Renal cortical epithelial cell (primary cell): ENCODE results near the gene CAMK2D. TPM values are rescaled to one million over a fixed set of nuclear protein-coding genes. Genes with fewer than 3 reads are reported as not detected.
A peak's percentile ranks its signal among the peaks of the same experiment; 100 is the strongest.

Experiments
- DNase-seq: peaks from one replicate; pipeline ENCODE4 v3.0.0-alpha.2; 2011; ENCODE audit warnings: low read depth
- total RNA-seq: library from RNA; depleted of rRNA; stranded (reverse); fragments of >200 nt; gene quantifications from 2 replicates; pipeline ENCODE4 v1.2.3, GENCODE V29; 2014

Gene CAMK2D
- total RNA-seq, 1 donor from 2014 or later: 50.1 TPM

DNA sequence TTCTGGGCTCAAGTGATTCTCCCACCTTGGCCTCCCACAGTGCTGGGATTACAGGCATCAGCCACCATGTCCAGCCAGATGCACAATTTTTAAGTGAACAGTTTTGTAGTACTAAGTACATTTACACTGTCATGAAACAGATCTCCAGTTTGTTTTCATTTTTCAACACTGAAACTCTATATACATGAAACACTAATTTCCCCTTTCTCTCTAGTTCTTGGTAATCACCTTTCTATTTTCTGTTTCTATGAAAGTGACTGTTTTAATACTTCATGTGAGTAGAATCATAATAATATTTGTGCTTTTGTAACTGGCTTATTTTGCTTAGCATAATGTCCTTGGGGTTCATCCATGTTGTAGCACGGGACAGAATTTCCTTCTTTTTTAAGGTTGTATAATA is 237.4 kb downstream of the CAMK2D start:
- no peak for DNase-seq

DNA sequence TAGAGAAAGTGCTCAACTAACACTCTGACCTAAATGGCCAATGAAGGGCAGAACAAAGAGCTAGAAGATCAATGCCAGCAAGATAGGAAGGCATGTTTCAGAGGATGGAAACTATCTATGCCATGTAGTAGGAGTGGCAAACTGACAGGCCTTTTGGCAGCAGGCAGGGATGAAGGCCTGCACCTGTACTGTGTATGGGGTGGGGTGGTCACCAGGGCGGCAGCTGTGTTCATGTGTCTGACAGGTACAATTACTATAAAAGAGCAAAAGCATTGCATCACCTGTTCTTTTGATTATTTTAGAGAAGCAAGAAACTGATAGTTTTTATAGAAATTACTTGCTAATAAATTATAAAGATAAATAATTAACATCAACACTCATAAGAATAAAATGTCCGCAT is 239.1 kb downstream of the CAMK2D start:
- no peak for DNase-seq

DNA sequence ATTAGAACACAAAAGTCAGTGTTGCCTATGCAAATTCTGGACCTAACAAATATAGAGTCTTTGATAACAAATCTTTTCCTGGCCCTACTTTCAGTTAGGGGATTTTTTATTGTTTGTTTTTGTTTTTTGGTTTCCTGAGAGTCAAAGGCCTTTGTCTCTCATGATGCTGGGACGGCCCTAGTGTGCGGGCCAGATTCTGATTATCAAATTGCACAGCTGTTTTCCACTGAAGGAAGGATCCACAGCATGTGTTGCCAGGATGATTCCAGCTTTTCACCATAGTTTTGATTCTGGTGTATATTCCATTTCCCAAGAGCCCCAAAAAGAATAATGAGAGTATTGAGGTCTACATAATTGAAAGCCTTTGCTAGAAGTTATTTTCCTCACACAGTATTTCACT is 248.2 kb downstream of the CAMK2D start:
- DNase-seq: no peak

DNA sequence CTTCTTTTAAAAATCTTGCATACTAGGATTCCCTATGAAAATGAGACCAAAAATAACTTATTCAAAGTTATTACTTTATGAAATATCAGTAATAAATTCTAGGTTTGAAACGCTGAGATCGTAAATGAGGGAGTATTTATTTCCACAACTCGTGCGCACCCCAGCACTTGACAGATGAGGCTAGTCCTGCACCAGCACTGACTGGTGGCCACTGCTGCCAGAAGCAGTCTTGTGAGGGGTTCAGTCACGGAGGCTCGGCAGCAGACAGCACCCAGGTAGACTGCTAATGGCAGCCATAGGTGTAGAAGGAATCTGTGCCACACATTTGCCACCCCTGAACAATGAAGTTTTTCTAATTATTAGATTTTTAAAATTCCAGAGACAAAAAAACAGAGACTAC is 248.7 kb downstream of the CAMK2D start:
- DNase-seq: no peak

DNA sequence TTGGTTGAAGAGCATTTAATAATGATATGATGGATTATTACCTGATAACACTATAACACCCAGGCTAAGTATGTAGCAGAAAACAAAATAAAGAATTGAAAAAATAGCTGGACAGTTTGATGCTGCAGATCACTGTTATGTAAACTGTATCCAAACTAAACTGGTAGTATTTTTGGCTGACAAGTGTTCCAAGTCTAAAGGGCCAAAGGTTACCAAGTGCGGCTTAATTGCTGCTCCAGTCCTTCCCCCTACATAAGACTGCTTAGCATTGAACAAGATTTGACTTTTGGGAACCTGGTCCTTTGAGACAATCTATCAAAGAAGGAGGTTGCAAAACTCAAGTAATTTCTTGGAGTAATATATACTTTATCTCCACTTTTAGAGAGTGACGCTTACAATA is 249.6 kb downstream of the CAMK2D start:
- DNase-seq: no peak

DNA sequence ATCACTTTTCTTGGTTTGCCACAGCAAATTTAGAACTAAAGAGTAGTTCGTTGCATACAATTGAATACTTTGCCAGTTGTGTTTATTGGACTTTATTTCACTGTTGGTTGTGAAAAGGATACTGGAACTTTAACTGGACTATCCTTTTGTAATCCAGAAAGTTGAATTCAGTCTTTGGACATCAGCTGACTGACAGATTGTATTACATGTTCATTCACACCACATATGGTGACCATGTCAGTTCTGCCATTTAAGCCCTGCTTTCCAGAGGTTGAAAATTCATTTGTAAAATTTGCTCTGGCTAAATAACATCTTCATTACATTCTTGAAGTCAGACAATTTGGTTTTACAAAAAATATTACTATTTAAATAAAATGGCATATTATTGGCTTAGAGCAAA is 251.7 kb downstream of the CAMK2D start:
- no peak for DNase-seq

DNA sequence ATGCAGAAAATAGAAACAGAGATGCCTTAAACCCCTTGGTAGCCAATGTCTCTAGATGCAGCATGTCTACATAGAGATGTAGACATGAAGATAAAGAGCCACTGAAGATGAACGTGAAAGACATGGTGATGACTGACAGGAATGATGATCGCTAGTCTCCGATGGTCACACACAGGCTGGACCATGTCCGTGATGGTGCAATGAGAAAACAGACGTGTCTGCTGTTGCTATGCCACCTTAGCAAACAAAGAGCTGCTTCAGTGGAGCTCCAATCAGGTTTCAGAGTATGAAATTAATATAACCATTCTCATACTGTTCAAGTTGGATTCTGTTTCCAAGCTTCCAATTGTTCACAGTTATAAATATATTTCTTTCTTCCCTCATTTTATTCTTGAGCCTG is 256.5 kb downstream of the CAMK2D start:
- DNase-seq: no peak

DNA sequence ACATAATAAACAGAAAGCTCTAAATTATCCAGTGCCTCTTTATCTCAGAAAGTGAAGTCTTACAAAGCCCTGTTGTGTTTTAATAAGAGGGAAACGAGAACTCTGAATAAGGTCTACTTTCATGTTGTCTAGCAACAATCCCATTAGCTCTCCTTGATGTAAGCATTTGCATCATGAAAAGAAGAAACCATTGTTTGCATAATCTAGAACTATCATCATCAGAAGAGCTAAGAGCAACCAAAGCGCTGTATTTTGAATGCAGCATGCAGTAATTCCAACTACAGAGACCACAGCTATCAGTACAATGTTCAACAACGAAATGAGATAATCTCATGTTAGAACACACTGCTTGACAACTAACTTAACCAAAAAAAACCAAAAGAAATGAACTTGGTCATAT is 257.1 kb downstream of the CAMK2D start:
- no peak for DNase-seq

DNA sequence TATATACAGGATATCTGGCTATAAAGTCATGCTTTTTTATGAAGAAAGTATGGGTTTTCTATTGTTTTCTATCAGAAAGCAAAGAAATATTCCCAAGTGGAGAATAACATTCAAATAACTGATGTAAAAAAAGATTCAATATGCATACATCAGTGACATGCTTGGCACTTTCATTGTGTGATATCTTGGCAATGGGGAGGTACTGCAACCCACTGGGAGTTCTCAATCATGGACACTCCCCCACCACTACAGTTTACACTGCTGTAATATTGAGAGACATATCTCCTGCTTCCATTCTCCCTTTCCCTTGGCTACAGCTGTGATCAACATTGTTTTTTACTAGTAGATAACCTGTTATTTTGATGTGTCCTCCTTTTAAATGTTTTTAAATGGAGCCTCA is 257.8 kb downstream of the CAMK2D start:
- no peak for DNase-seq

DNA sequence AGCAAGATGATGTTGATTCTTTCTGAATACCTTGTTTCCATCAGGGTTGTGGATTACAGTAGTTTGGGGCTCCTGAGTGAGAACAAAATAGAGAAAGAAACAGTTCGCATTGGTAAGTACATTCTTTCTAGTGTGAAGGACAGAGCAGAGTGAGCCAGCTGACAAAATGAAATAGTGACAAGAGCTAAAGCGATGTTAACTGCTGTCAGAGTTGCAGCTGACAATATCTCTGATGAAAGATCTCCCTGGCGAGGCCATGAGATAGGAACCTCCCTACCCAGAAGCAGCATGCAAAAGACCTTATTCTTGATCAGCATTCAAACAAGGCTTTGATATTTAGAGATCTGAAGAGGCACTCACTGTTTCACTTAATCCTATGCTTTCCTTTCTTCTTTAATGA is 258.6 kb downstream of the CAMK2D start:
- no peak for DNase-seq

DNA sequence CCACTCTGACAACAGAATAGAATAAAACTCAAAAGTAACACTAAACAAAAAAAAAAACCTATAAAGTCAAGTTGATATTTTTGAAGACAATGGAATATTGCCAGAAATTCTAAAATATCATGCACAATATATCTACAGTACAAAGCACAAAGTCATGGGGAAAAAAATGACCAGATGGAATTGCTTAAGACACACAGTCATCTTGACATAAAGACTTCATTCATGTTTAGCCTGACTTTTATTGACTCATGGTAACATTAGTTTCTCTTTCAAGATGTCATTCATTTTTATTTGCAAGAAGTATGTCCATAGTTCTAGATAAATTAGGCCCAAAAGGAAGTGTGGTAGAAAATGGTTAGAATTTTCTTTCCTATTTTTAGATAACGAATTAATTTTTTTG is 259.1 kb downstream of the CAMK2D start:
- DNase-seq: peak; percentile 7

DNA sequence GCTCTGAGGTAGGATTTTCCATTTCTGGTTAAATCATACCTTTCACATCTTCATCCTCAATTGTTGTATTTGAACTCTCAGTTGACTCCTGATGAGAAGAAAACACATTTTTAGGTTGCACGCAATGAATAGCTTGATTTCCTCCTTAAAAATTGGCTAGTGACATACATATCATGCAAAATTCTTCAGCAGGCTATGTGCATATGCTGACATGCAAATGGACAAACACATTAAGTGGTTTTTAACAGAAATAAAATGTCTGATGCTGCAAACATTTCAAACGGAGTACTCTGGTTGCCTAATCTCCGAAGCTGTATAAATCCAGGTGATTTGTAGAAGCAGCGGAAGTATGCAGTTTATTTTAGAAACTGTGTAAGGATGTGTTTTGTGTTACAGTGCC is 261.1 kb downstream of the CAMK2D start:
- no peak for DNase-seq

DNA sequence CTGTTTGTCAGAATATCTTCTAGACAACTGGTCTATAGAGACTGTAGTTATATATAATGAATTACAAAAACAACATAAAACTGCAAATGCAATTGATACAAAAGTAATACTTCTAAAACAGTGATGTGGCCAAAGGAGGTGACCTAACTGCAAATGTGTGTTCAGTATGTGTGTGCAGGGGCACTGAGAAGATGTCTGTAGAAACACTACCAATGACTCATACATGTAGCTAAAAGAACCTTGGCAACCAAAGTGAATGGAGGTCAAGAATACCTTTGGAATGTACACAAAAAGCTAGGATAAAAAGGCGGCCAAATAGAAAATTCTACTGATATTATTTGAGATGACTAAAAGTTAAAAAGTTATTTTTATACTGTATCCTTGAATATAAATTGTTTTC is 261.8 kb downstream of the CAMK2D start:
- peak; percentile 65 for DNase-seq

DNA sequence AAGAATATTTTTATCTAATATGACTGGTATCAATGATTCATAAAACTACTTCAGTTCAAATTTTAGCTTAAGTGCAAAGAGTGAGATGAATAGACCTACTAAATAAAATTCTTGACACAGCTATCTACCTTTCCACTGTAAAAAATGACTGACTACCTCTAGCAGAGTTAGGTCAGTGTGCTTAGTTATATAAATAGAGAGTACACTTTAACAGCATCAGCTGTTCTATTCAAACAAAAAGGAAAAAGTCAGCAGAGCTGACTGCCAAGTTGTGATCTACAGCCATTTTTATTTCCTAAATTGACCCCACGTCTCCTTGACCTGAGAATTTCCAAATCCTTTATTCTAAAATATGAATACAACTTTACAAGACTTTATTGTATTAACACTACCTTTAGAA is 262.4 kb downstream of the CAMK2D start:
- no peak for DNase-seq

DNA sequence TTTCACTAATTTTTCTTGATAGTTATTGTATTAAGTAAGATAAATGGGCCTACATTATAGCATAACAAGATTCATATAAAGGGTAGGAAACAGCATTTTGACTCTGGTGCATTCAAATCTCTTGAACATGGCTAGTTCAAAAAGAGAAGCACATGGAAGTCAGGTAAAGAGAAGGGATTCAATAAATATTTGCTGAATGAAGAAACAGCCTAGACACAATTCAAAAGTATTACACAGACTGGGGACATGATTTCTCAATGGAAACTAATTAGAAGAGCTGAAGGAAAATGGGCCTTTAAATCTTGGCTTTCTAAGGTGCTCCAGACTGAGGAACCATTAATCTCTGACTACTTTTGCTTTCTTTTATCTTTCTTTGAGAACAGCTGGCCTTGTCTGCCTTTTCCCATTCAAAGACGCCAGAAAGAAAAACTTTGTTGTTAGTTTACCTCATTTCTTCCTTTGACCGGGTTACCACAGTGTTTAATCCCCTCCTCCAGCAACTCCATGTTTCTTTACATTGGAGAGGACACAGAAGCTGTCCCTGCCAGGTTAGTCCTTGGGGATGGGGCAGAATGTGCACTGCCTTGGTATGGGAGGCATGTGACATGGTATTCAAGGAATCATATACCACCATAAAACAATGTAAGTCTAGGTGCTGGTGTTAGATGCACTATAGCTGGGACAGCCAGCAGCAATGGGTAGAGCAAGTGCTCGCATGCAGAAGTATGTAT is 264.2 kb downstream of the CAMK2D start:
- no peak for DNase-seq

DNA sequence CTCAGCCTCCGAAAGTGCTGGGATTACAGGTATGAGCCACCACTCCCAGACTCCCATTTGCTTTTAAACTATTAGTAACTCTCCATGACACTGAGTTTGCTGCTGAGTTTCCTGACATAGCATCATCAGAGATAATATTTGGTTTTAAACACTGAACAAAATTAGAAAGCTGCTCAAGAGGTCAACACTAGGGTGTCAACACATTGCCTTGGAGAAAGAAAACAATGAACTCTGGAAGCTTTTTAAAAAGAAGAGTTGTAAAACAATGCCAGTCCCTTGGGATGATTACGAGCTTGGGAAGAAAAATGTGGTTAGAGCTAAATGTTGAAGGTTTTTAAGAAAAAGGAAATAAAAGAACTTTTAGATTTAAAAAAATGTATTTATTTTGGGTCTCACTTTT is 264.8 kb downstream of the CAMK2D start:
- no peak for DNase-seq

DNA sequence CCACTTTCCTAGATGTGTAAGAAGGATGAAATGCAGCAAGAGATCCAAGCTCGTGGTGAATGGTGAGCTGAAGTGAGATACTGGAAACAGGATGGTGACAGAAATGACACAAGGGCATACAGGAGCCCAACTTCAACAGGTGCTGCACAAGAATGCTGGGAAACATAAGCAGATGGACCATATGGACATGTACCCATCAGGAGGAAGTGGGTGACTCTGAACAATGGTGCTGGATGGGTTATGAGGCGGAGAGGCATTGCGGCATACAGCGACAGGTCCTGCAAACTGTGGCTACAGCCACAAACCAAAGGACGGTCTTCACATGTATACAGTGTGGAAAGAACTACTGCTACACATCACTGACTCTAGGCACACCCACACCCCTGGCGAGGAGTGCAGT is 265.7 kb downstream of the CAMK2D start:
- no peak for DNase-seq

DNA sequence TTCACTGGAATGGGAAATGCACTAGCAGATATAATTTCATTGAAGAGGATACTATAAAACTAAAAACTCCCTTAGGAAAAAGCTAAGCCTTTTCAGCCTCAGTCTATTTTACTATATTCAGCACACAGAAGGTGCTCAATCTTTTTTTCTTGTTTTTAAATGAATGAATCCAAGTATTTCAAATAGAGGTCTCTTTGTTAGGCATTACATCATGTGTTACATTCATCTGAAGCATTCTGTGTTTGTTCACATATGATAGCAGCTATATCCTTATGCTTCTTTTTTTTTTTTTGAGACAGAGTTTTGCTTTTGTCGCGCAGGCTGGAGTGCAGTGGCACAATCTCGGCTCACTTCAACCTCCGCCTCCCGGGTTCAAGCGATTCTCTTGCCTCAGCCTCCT is 278.4 kb downstream of the CAMK2D start:
- no peak for DNase-seq

DNA sequence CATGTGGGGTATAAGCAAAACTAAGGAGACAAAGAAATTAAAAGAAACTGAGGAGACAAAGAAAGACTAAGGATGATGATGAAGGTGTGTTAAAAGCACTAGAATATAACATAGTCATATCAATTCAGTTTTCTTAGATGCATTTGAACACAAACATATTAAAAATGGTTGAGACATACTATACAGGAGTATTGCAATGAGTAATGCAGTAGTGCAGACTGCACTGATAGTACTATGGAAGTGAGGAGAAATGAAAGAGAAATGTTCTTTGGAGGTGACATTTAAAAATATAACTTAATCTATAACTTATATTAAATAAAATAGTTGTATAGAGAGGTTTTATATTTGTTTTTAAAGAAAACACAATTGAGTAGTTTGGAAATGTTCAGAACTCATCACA is 279.2 kb downstream of the CAMK2D start:
- no peak for DNase-seq

DNA sequence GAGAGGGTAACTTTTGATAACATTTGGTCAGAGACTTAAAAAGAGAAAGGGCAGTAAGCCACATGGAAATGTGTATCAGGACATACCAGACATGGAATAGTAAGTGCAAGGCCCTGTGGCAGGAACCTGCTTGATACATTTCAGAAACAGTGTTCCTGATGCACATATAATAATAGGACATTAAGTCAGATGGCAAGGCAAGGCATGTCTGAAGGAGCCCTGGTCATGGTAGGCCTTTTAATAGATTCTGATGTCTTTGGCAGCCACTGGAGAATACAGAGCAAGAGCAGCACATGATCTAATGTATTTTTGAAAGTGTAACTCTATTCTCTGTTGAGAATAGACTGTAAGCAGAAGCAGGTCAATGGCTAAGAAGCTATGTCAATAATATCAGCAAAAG is 279.7 kb downstream of the CAMK2D start:
- no peak for DNase-seq

DNA sequence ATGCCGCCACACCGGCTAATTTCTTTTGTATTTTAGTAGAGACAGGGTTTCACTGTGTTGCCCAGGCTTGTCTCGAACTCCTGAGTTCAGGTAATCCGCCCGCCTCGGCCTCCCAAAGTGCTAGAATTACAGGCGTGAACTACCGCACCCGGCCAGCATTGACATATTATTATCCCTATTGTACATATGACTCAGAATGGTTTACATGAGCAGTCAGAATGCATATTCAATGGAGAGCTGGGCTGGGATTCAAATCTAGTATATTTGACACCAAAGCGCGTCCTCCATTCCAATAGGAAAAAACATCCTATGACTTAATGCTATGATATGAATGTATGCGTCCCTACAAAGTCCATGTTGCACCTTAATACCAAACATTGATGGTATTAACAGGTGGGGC is 281.4 kb downstream of the CAMK2D start:
- no peak for DNase-seq

DNA sequence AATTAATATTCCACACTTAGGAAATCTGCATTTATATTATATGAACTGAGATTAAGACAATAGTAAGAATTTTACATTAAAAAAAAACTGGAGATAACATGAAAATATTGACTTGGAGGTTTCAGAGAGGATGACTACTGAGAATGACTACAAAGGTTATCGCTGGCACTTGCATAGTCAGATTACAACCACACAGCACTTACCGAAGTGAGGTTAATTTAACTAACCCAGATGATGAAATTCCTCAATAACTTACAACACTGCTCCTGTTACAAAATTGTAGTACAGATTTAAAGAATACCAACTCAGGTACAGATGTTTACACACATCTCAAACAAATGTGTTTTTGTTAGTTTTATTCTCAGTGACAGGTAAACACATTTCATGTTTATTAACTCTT is 283.5 kb downstream of the CAMK2D start:
- DNase-seq: no peak

DNA sequence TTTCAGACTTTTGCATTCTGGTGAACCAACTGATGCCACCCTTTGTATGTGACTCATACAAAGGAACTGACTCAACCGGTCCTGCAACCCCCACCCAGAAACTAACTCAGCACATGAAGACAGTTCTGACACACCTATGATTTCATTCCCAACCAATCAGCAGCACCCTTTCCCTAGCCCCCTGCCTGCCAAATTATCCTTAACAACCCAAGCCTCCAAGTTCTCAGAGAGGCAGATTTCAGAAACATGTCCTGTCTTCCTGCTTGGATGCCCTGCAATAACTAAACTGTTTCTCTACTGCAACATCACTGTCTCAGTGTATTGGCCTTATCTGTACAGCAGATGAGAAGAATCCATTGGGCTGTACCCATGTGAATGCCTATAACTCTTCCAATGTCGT is 284.7 kb downstream of the CAMK2D start:
- DNase-seq: peak; percentile 11

DNA sequence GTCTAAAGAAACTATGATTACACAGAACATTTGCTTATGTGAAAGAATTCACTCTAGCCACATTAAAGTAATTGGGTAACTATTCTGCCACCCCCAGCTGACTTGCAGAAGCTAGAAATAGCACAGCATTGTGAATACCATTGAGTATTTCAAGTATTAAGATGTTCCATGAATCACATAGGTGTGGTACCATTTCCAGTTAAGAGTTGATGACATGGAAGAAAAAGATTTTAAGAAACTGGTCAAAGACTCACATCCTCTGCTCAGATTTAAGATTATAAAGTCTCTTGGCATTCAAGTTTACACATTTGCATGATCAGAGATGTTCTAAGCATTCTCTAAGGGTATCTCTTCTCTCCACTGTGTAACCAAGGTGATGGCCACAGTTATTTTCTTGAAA is 287.5 kb downstream of the CAMK2D start:
- peak; percentile 98 for DNase-seq
